HG02642 (cell line): ENCODE results near the gene CBX4.

ENCODE experiments used
- ATAC-seq: cut with Tn5 transposase; IDR thresholded peaks from one replicate; pipeline ENCODE4 v1.9.1; 2021; ENCODE audit warnings: mild to moderate bottlenecking; ENCODE audit not compliant: unreplicated experiment, poor library complexity

The CBX4 gene

DNA sequence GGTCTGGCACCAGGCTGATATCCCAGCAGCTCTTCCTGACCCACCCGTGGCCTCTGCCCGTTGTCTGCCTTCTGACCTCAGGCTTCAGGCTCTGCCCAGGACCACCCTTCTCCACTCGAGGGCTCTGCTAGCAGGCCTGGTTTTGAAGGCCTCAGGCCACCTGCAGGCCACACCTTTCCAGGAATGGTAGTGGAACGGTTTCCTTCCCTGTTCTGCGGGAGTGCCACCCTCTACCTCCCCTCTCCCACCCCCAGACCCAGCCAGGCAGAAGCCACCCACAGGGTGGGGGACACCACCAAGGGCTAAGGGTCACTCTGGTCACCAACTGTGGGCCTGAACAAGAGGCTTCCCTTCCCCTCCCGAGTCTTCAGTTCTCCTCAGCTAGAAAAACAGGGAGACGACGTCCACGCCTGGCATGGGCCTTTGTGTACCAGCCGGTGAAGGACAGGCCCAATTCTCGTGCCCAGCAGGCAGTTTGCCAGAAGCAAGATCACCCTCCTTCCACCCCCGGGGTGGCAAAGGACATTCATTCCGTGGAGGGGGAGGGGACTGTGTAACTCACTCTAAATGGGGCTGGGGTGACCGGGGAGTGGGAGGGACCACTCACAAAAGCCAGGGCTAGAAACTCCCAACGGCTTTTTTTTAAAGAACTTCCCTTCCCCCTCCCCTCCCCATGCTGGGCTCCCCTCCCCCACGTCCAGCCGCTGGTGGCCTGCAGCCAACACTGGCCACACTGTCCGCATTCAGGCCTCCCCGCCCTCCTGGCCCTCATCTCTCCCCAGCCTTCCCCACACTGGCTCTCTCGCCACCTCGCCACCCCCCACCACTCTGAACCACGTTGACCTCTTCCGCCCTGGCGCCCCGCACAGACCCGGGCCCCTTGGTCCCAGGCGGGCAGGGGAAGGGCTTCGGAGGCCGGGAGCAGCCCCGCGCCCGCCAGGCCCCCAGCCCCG, 7.7 kb downstream of the CBX4 start:
- ATAC-seq = no peak

DNA sequence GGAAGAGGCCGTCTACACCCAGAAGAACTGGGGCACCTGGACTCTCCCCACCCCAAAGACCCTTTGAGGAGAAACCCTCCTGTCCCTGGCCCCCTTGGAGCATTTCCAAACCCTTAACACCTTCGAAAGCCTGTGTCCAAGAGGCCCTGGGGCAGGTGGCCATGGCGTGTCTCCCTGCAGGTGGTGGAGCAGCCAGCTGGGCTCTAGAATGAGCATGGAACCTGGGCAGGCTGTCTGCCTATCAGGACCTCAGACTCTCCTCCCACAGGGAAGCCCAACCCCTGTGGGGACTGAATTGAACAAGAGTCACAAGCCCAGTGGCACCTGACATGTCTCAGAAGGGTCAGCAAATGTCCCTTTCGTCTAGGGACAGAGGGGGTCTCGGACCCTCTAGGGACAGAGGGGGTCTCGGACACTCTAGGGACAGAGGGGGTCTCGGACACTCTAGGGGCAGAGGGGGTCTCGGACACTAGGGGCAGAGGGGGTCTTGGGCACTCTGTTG, 8.4 kb downstream of the CBX4 start:
- ATAC-seq = no peak

GRCh38 chr17:79830303-79830702, 8.9 kb downstream of the CBX4 start:
- ATAC-seq = no peak

DNA sequence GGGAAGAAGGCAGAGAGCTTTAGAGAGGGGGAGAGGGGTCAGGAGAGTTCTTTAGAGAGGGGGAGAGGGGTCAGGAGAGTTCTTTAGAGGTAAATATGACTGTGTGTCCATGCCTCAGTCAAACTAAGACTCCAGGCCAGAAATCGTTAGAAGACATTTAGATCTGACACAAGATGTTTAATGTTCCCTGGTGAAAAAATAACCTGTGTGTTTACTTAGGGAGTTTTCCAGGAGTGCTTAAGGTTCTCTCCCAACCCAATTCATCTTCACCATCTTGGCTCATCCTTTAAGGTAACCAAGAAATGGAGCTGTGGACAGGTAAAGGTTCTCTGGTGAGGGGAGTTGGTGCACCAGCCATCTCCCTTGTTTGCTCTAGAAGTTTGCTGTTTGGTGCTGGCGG, 9.8 kb downstream of the CBX4 start:
- no peak for ATAC-seq

- no peak for ATAC-seq
These were observed 10.2 kb downstream of the CBX4 start for GRCh38 chr17:79829004-79829403.

- ATAC-seq = no peak
These were observed 12.2 kb downstream of the CBX4 start for GRCh38 chr17:79826841-79827578.

DNA sequence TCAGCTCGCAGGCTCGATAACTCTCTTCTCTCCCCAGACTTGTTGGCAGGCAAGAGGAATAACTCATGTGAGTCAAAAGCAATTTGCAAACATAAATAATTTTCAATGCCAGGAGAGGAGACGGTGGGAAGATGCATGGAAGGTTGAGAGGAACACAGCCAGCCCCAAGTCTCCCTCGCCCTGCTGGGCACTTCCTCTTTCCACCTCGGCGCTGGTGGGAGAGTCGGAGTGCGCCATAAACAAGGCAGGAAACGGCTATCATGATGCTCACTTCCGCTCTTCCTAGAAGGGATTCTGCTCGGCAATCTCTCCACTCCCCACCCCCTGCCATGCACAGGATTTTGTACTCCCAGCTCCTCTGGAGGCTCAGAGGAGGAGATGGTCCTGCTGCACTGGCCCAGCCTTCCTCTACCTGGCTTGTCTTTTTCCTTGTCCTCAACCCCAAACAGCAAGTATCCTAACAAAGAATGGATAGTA, 13.0 kb downstream of the CBX4 start:
- no peak for ATAC-seq

GRCh38 chr17:79825580-79825921, 13.7 kb downstream of the CBX4 start:
- no peak for ATAC-seq

DNA sequence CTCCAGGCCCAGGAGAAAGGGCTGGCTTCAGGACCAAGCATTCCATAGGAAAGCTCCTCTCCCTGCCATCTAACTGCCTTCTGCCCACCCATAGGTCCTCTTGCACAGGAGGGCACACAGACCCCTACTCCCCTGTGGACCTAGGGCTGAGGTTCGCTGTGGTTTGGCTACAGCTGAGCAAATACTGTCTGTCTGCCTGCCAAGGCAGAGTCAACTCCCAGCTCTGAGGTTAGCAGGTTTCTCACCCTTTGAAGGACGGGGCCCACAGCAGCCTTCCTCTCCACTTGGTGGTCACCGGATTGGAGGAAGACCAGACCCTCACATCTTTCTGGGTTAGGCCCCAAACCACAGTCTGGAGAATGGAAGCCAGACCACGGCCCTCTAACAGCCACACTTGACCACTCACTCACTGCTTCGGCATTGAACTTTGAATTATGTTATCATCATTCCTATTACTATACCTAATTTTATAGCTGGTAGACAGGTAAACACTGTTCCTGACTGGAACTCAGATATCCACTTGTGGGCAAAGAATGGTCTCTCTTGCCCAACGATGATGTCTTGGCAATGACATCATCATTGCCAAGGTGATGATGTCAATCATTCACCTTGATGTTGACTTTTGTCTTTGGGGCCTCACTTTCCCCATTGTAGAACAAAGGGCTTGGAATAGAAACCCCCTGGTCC, 14.2 kb downstream of the CBX4 start:
- ATAC-seq = no peak

GRCh38 chr17:79824234-79824633, 15.0 kb downstream of the CBX4 start:
- no peak for ATAC-seq

DNA sequence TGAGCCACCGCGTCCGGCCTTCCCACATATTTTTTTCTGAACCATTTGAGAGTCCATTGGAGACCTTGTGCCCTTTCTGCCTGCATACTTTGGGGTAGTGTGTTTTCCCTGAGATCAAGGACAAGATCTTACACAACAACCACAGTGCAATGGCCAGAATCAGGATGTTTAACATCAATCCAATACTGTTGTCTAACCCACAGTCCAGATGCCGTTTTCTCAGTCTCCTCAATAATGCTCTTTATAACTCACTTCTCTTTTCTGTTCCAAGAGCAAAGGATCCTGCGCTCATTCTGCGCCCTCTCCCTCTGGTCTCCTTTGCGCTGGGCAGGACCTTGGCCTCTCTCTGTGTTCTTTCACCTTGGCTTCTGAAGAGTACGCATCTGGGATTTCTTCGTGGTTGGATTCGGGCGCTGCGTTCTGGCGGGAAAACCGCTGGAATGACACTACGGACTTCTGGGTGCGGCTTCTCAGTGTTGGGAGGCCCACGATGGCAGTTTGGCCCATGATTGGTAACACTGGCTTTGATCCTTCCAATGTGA, 16.6 kb downstream of the CBX4 start:
- no peak for ATAC-seq

DNA sequence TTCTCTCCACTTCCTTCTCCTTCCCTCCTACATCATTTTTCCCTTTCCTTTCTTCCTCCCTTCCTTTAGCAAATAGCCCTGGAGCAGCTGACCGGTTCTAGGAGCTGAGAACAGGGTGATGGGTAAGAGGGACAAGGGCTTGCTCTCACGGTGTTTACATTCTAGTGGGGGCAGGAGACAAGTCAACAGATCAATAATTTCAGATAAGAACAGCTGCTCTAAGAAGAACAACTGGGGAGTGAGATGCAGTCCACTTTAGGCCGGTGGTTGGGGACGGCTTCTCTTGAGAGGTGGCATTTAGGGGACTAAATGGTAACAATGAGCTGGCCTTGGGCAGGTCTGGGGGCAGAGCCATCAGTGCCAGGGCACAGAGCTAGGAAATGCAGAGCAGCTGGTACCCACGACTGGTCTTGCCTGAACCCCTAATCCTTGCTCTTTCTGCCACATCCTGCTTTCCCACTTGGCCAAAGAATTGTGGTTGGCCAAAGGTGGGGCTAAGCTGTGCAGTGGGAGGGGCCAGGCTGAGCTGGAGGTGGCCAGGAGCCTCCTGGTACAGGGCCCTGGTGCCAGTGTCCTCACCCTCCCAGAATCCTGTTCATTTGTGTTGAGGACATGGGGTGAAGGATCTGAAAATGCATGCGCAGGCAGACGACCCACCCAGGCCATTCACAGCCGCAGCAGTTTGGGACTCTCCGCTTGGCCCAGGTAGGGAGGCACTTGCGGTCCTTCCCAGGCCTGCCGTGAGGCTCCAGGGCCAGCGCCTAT, 17.7 kb downstream of the CBX4 start:
- no peak for ATAC-seq

DNA sequence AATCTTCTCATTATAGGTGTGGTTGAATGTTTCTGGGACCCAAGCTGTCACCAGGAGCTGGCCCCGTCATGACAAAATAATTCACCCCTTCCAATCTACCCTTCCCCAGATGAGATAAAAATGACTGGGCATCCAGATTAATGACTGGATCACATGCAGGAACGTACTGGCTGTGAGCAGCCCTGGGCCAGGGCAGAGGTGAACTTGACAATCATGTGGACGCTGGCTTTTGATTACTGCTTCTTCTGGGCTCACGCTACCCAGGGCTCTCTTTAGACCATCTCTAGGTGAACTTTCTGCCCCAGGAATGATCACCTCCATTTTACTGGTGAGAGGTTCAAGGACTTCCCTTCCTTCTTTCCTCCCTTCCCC, 18.3 kb downstream of the CBX4 start:
- ATAC-seq = no peak

- no peak for ATAC-seq
These were observed 19.5 kb downstream of the CBX4 start for GRCh38 chr17:79819534-79820276.

GRCh38 chr17:79819085-79819484, 20.2 kb downstream of the CBX4 start:
- no peak for ATAC-seq

DNA sequence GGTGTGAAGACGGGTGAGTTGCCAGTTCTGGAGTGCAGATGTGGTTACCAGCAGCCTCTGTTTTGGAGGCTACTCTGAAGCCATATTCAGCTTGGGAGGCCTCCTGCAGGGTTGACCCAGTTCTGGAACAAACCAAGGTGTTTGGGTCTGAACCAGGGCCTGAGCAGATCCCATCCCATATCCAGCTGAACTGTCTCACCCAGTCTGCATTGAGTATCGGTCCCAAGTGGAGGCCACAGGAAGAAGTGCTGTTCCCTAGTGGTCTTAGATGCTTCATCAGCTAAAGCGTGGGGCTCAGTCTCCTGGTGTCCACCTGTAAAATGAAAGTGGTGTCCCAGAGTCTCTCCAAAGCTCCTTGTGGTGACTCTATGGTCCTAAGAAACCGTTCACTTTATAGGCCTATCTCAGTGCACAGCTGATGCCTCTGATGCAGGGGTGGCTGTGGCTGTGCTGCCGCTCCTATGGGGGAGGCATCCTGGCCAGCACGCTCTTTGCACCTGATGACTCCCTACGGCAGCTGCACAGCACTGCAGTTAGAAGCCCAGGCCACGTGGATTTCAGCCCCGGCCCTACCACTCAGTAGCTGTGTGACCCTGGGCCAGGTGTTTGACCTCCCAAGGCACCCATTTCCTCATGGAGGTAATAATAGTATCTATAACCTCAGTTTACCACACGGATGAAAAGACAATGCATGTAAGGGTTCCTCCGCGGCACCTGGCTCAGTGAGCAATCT, 21.0 kb downstream of the CBX4 start:
- ATAC-seq = no peak

DNA sequence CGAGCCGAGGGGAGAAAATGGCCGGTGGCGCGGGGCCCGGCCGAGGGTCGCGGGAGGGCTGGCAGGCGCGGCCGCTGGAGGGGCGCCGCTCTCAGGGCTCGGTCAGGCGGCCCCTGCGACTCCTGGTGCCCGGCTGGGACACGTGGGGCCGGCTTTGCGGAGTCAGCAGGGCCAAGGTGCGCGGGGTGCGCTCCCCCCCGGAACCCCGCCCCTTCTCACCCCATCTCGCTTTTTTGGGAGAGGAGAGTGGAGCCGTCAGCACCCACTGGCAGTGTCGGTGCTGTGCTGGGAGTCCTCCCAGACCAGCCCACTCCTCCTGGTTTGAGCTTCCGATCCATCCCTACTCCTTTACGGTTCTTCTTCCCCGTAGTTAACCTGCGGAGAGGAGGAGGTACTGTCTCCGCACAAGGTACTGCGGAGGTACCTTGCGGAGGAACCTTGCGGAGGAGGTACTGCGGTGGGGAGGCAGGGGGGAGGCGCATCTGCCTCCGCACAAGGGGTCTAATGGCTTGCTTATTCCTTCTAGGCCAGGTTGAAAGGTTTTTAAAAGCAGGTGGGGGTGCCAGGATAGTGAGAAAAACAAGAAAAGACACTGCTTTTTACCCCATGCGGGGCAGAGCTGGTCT, 23.3 kb downstream of the CBX4 start:
- ATAC-seq = no peak
